ENCODE data around the gene STK16.

Gene STK16

GRCh38 chr2:219213026-219213415 lies 32.3 kb upstream of the STK16 start:
- Histone ChIP-seq H3K27me3 (ENCODE audit: low read depth, low read length) (no peaks in the 10 kb centered on the region), H3K4me1 (ENCODE audit: low read length) (no peaks in the 10 kb centered on the region), H3K36me3 (replicated peaks; ENCODE audit: low read depth, low read length) (no peaks in the 10 kb centered on the region), H3K4me2 (ENCODE audit: low read length) (no peak overlapping the region), H3K9ac (ENCODE audit: low read length) (no peak overlapping the region), H3K9me3 (ENCODE audit: insufficient read depth, low read length) (no peaks in the 10 kb centered on the region), H3K27ac (ENCODE audit: low read length) (no peak overlapping the region), H2AFZ (ENCODE audit: low read depth, low read length) (no peak overlapping the region), H4K20me1 (ENCODE audit: insufficient read depth, low read length) (no peaks in the 10 kb centered on the region), H3K79me2 (ENCODE audit: low read length) (no peaks in the 10 kb centered on the region), H3K4me3 (ENCODE audit: low read length) (no peak overlapping the region)
- TF ChIP-seq CTCF (IDR thresholded peaks at IDR 0.05; ENCODE audit: low read depth, low read length) (no peak), EZH2phosphoT487 (IDR thresholded peaks at IDR 0.05; ENCODE audit: low read depth) (no peak)

- no peak for TF ChIP-seq EZH2phosphoT487 (IDR thresholded peaks at IDR 0.05; ENCODE audit: low read depth)
- TF ChIP-seq CTCF (IDR thresholded peaks at IDR 0.05; ENCODE audit: low read depth, low read length) = no peak
- Histone ChIP-seq H3K36me3 (replicated peaks; ENCODE audit: low read depth, low read length) (no peaks in the 10 kb centered on the region), H3K4me2 (ENCODE audit: low read length) (no peak overlapping the region)
Observed at GRCh38 chr2:219213486-219214071, 31.7 kb upstream of the STK16 start.

GRCh38 chr2:219214141-219214540 lies 31.1 kb upstream of the STK16 start:
- Histone ChIP-seq H4K20me1 (ENCODE audit: insufficient read depth, low read length) (no peaks in the 10 kb centered on the region), H3K36me3 (replicated peaks; ENCODE audit: low read depth, low read length) (no peaks in the 10 kb centered on the region), H3K4me3 (ENCODE audit: low read length) (no peak overlapping the region)

More at GRCh38 chr2:219213486-219214071, 31.7 kb upstream of the STK16 start:
- Histone ChIP-seq H3K4me3 (ENCODE audit: low read length) (no peak overlapping the region), H3K9me3 (ENCODE audit: insufficient read depth, low read length) (no peaks in the 10 kb centered on the region), H3K4me1 (ENCODE audit: low read length) (no peaks in the 10 kb centered on the region), H3K27ac (ENCODE audit: low read length) (no peak overlapping the region), H3K27me3 (ENCODE audit: low read depth, low read length) (no peaks in the 10 kb centered on the region), H4K20me1 (ENCODE audit: insufficient read depth, low read length) (no peaks in the 10 kb centered on the region), H2AFZ (ENCODE audit: low read depth, low read length) (no peak overlapping the region), H3K79me2 (ENCODE audit: low read length) (no peaks in the 10 kb centered on the region), H3K9ac (ENCODE audit: low read length) (no peak overlapping the region)

GRCh38 chr2:219214786-219215185 lies 30.5 kb upstream of the STK16 start:
- H3K79me2 ChIP-seq (ENCODE audit: low read length) = no peaks in the 10 kb centered on the region
- H3K27ac ChIP-seq (ENCODE audit: low read length) = no peak overlapping the region
- H4K20me1 ChIP-seq (ENCODE audit: insufficient read depth, low read length) = no peaks in the 10 kb centered on the region
- H3K27me3 ChIP-seq (ENCODE audit: low read depth, low read length) = no peaks in the 10 kb centered on the region
- H2AFZ ChIP-seq (ENCODE audit: low read depth, low read length) = no peak overlapping the region
- H3K36me3 ChIP-seq (replicated peaks; ENCODE audit: low read depth, low read length) = no peaks in the 10 kb centered on the region
- H3K4me1 ChIP-seq (ENCODE audit: low read length) = no peaks in the 10 kb centered on the region
- no peak overlapping the region for H3K4me3 ChIP-seq (ENCODE audit: low read length)
- H3K9me3 ChIP-seq (ENCODE audit: insufficient read depth, low read length) = no peaks in the 10 kb centered on the region
- TF ChIP-seq EZH2phosphoT487 (IDR thresholded peaks at IDR 0.05; ENCODE audit: low read depth) (no peak), CTCF (IDR thresholded peaks at IDR 0.05; ENCODE audit: low read depth, low read length) (no peak)
- H3K9ac ChIP-seq (ENCODE audit: low read length) = no peak overlapping the region
- no peak overlapping the region for H3K4me2 ChIP-seq (ENCODE audit: low read length)

More at GRCh38 chr2:219214141-219214540, 31.1 kb upstream of the STK16 start:
- H3K27ac ChIP-seq (ENCODE audit: low read length) = no peak overlapping the region
- H3K9ac ChIP-seq (ENCODE audit: low read length) = no peak overlapping the region
- no peaks in the 10 kb centered on the region for H3K4me1 ChIP-seq (ENCODE audit: low read length)
- no peaks in the 10 kb centered on the region for H3K9me3 ChIP-seq (ENCODE audit: insufficient read depth, low read length)
- no peaks in the 10 kb centered on the region for H3K27me3 ChIP-seq (ENCODE audit: low read depth, low read length)
- H3K4me2 ChIP-seq (ENCODE audit: low read length) = no peak overlapping the region
- H3K79me2 ChIP-seq (ENCODE audit: low read length) = no peaks in the 10 kb centered on the region
- H2AFZ ChIP-seq (ENCODE audit: low read depth, low read length) = no peak overlapping the region
- TF ChIP-seq CTCF (IDR thresholded peaks at IDR 0.05; ENCODE audit: low read depth, low read length) = no peak
- TF ChIP-seq EZH2phosphoT487 (IDR thresholded peaks at IDR 0.05; ENCODE audit: low read depth) = no peak
